ENCODE results near the gene SP100.
A peak's percentile ranks its signal among the peaks of the same experiment; 100 is the strongest.

The SP100 gene

GRCh38 chr2:230471074-230471473, 55.1 kb downstream of the SP100 start:
- DNase-seq, result no peak

DNA sequence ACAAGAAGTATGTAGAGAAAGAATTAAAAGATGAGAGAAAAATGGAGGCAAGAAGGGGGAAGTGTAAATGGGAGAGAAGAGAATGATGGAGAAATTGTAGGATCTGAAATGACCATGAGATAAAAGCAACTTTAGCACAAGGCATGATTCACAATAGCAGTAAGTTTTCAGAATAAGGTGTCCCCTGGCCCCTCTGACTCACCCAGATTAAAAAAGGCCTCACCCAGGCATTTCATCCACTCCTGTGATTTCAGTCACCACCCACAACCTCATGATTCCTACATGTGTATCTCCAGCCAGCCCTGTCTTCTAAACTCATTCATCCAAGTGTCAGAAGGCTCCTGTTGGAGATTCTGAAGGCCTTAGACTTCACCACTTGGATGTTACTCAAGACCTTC, 56.6 kb downstream of the SP100 start:
- peak; percentile 63 to 78 (median 68) for DNase-seq

DNA sequence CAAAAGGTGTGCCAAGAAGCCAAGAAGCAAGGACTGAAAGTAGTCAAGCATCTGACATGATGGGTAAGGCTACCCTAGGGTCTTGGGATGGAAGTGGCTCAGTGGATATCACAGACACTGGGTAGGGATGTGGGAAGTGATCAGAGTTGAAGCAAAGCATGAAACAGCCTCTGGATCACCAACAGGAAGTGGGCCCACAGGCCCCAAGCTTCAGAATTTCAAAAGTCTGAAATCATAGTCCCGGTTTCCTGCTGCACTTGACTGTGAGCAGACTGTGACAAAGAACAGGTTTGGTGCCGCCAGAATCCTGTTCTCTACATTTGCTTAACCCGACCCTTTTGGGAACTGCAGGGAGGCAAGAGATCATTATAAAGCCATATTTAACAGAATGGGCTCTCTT, 57.4 kb downstream of the SP100 start:
- DNase-seq, result peak; percentile 46 to 59 (median 51)

DNA sequence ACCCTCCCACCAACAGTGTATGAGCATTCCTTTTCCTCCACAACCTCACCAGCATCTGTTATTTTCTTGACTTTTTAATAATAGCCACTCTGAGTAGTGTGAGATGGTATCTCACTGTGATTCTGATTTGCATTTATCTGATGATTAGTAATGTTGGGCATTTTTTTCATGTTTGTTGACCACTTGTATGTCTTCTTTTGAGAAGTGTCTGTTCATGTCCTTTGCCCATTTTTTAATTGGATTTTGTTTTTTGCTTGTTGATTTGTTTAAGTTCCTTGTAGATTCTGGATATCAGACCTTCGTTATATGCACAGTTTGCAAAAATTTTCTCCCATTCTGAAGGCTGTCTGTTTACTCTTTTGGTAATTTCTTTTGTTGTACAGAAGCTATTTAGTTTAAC, 59.1 kb downstream of the SP100 start:
- DNase-seq, result no peak

DNA sequence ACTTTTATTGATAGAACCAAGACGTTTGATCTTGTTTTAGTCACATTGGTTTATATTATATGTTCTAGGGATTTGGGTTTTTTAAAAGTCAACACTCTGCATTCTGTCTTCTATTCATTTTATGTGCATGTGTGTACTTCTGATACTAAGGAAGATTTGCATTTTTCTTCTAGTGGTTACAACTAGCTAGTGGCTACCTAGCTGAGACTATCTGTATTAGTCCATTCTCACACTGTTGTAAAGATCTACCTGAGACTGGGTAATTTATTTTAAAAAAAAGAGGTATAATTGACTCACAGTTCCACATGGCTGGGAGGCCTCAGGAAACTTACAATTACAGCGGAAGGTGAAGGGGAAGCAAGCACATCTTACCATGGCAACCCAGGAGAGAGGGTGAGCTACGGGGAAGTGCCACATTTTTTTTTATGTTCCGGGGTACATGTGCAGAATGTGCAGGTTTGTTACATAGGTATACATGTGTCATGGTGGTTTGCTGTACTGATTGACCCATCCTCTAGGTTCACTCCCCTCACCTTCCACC, 69.9 kb downstream of the SP100 start:
- no peak for DNase-seq

- DNase-seq, result peak in 2 of 3 donors; percentile 16 to 21
Observed at GRCh38 chr2:230491219-230491618, 75.2 kb downstream of the SP100 start.

DNA sequence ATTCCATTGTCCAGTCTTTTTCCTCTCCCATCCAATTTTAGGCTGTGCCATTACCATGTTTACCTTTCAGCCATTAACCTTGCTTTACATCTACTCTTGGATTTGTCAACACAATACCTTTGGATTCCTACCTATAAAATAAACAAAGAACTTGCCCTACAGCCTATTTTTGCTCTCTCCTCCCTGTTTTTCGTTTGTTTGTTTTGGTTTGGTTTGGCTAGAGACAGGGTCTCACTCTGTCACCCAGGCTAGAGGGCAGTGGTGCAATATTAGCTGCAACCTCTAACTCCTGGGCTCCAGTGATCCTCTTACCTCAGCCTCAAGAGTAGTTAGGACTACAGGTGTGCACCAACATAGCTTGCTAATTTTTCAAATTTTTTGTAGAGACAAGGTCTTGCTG, 76.1 kb downstream of the SP100 start:
- DNase-seq, result no peak

DNA sequence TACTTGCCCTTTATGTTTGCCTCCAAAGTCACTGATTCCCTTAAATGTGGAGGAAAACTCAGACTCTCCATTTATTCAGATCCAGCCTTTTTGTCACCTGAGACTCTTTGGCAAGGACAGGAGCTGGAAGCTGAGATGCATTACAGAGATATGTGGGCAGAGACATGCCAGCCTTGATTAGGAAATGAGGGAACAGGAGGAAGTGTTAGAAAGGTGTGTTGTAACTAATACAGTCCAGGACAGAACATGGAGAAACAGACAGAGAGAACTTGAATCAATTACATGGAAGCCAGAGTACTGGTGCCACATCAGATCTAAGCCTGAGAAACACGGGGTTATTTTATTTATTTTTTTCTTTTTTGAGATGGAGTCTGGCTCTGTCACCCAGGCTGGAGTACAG, 79.0 kb downstream of the SP100 start:
- no peak for DNase-seq

GRCh38 chr2:230496891-230497290, 80.9 kb downstream of the SP100 start:
- DNase-seq, result no peak

GRCh38 chr2:230498506-230499107, 82.6 kb downstream of the SP100 start:
- no peak for DNase-seq

DNA sequence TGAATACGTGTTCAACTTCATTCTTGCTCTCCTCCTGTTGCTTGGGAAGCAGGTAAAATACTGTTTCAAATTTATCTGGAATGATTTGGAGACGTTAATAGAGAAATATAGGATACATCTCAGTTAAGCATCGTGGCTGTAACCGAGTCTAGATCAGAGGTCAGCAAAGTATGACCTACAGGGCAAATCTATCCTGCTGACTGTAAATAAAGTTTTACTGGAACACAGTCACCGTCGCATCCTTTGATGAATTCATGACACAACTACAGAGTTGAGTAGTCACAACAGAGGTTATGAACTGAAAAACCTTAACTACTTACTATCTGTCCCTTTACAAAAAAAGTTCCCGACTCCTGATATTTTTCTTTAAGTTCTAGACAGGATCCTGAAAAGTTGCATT, 86.6 kb downstream of the SP100 start:
- DNase-seq, result no peak

DNA sequence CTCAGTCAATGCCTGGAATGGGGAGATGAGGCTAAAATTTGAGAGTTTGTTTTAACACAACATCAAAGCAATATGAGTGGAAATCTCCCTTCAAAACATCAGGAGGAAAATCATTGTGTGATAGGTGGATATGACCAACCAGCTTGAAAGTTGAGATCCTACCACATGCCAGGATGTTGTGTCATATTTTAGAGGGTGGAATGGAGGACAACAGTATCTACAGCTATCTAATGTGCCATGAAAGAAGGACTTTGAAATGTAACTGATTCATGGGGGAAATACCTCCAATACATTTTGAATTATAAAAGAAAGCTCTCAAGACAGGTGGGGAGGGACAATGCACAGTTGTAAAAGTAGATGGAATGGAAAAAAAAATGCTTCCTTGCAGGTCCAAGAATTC, 87.8 kb downstream of the SP100 start:
- no peak for DNase-seq

- no peak for DNase-seq
Observed at GRCh38 chr2:230505162-230505561, 89.2 kb downstream of the SP100 start.

GRCh38 chr2:230512955-230513748, 97.2 kb downstream of the SP100 start:
- DNase-seq, result no peak

DNA sequence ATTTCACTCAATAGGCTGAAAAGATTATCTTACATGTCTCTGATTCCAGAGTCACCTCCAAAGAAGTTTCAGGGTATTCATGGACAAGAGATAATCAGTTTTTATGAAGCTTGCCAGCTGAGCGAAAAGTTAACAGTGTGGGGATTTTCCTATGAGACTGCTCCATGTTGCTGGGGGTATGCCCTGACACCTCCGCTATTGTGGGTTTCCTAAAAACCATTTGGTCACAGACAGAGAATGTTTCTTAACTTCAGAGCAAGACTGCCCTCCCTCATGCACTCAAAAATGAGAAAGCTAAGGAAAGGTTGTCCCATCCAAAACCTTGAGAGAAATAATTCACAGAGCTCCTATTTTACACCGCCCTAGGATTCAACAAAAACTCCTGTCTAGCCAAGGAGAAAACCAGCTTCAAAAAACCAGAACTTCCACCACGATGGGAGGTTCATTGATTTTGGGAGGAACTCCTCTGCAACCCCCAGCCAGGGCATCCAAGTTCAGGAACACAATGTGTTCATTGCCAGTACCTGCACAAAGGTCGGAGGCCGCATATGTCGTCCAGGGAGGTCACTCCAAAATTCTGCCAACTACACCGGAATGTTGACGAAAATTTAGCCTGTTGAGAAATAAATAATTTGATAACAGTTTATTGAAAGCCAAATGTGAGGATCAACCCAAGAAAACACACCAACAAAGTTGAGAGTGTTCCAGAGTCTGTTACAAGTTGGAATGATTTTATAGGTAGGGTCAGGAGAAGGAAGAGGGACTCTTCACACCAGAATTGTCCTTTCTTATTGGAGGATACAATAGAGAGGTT, 104.3 kb downstream of the SP100 start:
- no peak for DNase-seq

- no peak for DNase-seq
Observed at GRCh38 chr2:230520875-230521155, 104.8 kb downstream of the SP100 start.

GRCh38 chr2:230521386-230521785, 105.4 kb downstream of the SP100 start:
- no peak for DNase-seq

- no peak for DNase-seq
Observed at GRCh38 chr2:230525682-230526081, 109.7 kb downstream of the SP100 start.

GRCh38 chr2:230537531-230537976, 121.6 kb downstream of the SP100 start:
- no peak for DNase-seq

GRCh38 chr2:230540332-230540731, 124.3 kb downstream of the SP100 start:
- DNase-seq, result no peak

DNA sequence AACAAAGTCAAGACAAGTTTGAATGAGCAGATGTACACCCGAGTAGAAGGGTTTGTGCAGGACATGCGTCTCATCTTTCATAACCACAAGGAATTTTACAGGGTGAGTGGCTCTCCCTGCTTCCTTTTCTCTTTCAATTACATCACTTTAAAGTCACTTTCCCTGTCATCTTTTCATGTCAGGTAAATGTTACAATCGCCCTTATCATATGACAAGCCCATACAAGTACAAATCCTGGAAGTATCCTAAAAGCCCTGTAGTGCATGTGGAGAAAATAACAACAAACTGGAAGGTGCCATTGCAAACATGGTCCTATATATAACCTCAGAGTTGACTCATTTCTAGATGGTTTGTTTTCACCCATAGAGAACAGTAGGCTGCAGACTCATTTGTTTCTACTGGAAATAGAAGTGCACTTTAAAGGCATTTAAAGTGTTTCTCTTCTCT, 126.0 kb downstream of the SP100 start:
- no peak for DNase-seq

GRCh38 chr2:230542751-230543150, 126.8 kb downstream of the SP100 start:
- DNase-seq, result no peak

DNA sequence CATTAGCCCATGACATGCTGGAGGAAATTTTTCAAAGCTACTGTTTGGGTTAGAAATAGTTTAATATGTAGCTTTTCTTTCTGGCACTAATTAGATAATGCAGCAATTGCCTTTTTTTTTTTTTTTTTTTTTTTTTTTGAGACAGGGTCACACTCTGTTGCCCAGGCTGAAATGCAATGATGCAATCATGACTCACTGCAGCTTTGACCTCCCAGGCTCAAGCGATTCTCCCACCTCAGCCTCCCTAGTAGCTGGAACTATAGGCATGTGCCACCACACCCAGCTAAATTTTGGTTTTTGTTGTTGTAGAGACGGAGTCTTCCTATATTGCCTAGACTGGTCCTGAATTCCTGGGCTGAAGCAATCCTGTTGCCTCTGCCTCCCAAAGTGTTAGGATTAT, 136.2 kb downstream of the SP100 start:
- peak in 1 of 3 donors; percentile 10 for DNase-seq

GRCh38 chr2:230557065-230557464, 141.1 kb downstream of the SP100 start:
- peak; percentile 8 to 39 (median 25) for DNase-seq

All from suppressor macrophage treated with lipopolysaccharide for 1 hour (primary cell).